HT-29 (cell line): ENCODE measurements around the gene NUP214. TPM values are rescaled to one million over a fixed set of nuclear protein-coding genes. Genes with fewer than 3 reads are reported as not detected.
A peak's percentile ranks its signal among the peaks of the same experiment; 100 is the strongest.
"Not testable (repeated sequence)": the region's sequence is repeated elsewhere in the genome, so short reads cannot be mapped to it uniquely, and the experiment has no call there.

Experiments
- DNase-seq: peaks from one replicate; pipeline ENCODE4 v3.0.0-alpha.2; 2015; ENCODE audit warnings: low spot score
- total RNA-seq: library from RNA; depleted of rRNA; stranded (reverse); fragments of >200 nt; shearing (Covaris generic); gene quantifications from 2 replicates; pipeline ENCODE4 v1.2.3, GENCODE V29; 2014

The NUP214 gene
- total RNA-seq, 1 experiment from 2014 or later = 18.4 TPM

- no peak for DNase-seq
Observed at GRCh38 chr9:131160416-131161112, 35.2 kb downstream of the NUP214 start.

DNA sequence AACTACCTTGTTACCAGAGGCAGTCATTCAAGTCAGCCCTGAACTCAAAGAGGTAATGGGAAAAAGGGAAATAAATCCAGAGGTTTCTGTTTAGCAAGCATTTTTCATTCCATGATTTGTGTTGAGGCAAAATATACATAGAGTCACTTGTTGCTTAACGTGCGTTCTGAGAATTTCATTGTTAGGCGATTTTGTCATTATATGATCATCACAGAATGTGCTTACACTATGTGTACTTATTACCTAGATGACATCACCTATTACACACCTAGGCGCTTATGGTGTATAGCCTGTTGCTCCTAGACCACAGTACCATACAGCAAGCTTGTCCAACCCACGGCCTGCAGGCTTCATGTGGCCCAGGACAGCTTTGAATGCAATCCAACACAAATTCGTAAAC, 36.2 kb downstream of the NUP214 start:
- no peak for DNase-seq

- DNase-seq = no peak
Observed at GRCh38 chr9:131162886-131163285, 37.5 kb downstream of the NUP214 start.

DNA sequence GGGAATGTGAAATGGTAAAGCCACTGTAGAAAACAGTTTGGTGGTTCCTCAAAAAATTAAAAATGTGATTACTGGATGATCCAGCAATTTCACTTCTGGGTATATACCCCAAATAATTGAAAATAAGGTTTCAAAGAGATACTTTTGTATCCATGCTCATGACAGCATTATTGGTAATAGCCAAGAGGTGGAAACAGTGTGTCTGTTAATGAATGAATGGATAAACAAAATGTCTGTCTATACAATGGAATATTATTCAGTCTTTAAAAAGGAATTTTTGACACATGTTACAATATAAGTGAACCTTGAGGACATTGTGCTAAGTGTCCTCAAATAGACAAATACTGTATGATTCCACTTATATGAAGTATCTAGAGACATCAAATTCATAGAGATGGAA, 40.1 kb downstream of the NUP214 start:
- DNase-seq = no peak

GRCh38 chr9:131167146-131167692, 41.8 kb downstream of the NUP214 start:
- no peak for DNase-seq

DNA sequence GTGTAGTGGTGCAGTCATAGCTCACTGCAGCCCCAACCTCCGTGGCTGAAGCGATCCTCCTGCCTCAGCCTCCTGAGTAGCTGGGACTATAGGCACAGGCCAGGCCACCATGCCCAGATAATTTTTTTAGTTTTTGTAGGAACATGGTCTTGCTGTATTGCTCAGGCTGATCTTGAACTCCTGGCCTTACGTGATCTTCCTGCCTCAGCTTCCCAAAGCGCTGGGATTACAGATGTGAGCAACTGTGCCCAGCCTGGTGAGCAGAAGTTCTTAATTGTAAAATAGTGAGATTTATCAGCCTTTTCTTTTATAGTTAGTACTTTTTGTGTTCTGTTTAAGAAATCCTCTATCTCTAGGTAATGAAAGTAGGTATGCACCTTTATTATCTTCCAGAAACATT, 42.5 kb downstream of the NUP214 start:
- DNase-seq = no peak

DNA sequence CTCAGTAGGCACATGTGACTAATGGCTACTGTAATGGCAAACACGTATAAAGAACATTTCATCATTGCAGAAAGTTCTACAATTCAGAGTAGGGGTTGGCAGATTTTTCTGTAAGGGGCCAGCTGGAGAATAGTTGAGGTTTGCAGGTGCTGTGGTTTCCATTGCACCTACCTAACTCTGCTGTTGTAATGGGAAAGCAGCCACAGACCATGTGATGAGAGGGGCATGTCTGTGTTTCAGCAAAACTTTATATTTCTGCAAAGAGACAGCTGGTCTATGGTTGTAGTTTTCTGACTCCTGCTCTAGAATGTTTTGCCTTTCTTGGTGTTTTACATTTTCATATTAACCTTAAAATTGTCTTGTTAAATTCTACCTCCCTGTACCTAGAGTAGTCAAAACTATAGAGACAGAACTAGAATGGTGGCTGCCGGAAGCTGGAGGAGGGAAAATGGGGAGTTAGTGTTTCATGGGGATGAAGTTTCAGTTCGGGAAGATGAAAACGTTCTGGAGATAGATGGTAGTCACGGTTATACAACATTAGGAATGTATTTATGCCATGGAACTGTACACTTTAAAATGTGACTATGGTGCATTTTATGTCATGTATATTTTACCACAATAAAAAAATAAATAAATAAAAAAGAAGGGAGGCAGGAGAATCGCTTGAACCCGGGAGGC, 44.3 kb downstream of the NUP214 start:
- DNase-seq = no peak

DNA sequence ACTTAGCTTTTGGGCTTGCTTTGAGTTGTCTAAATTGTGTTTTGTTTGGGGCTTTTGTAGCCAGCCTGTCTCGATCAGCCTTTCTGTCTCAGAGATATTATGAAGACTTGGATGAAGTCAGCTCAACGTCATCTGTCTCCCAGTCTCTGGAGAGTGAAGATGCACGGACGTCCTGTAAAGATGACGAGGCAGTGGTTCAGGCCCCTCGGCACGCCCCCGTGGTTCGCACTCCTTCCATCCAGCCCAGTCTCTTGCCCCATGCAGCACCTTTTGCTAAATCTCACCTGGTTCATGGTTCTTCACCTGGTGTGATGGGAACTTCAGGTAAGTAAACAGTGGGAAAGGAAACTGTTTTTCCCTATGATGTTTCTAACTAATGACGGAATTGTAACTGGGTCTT, 48.6 kb downstream of the NUP214 start:
- no peak for DNase-seq

DNA sequence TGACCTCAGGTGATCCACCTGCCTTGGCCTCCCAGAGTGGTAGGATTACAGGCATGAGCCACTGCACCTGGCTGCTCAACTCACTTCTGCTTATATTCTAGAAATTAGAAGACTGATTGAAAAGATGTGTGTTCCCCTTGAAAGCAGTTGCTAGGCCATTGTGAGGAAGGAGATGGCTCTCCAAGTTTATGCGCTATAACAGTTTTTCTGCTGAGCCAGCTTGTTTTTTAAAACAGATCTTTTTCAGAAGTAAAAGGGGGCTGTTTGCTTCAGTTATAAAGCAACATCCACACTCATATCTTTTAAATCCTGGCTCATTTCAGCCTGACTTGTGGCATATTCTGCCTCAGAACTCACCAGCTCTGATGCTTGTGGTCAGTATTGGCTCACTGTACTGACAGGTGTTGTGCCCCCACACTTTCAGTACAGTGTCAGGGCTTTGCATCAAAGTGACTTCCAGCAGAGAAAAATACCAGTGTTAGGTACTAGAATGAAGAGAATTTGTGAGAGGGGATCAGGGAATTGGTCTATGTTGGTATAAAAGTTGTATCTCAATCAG, 49.4 kb downstream of the NUP214 start:
- no peak for DNase-seq

DNA sequence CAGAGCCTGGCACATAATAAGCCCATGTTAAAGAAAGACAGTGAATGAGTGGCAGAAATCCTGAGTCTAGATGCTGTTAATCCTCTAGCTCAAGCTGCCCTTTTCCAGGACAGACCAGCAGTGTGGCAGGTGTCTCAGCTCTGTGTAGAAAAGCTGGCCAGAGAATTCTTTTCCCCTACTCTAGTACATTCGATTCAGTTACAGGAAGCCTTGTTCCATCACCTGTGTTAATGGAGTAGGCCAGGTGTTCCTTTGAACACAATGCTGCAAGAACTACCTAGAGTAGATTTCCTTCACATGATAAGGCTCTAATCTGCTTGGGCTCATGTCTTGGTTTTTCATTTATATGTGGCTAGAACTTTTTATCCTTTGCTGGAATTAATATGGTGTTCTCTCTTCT, 52.5 kb downstream of the NUP214 start:
- DNase-seq = no peak

GRCh38 chr9:131178382-131178781, 53.0 kb downstream of the NUP214 start:
- DNase-seq = peak; percentile 77

DNA sequence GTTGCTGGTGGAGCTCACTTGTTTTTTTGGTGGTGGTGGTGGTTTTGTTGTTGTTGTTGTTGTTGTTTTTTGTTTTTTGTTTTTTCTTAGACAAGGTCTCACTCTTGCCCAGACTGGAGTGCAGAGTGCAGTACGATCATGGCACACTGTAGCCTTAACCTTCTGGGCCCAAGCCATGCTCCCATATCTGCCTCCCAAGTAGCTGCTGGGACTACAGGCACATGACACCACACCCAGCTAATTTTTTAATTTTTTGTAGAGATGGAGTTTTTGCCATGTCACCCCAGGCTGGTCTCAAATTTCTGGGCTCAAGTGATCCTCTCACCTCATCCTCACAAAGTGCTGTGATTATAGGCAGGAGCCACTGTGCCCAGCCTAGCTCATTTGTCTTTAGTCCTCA, 53.5 kb downstream of the NUP214 start:
- no peak for DNase-seq

- no peak for DNase-seq
Observed at GRCh38 chr9:131179561-131180219, 54.3 kb downstream of the NUP214 start.

GRCh38 chr9:131180454-131180853, 55.1 kb downstream of the NUP214 start:
- no peak for DNase-seq

DNA sequence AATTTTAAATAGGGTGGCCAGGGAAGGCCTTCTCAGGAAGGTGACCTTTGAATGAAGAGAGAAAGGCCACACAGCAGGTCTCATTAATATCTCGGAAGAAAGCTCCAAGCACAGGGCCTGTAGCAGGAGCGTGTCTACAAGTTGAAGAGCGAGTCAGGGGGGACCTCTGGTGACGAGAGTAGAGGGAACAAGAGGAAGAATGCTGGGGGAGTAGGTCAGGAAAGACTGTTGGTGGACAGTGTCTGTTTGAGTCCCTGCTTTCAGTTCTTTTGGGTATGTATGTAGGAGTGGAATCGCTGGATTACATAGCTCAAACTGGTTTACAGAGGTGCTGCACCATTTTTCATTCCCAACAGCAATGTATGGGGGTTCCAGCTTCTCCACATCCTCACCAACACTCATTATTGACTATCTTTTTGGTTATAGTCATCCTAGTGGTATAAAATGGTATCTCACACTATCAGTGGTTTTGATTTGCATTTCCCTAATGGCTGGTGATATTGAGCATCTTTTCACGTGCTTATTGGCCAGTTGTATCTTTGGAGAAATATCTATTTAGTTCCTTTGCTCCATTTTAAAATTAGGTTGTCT, 55.8 kb downstream of the NUP214 start:
- peak; percentile 31 for DNase-seq

GRCh38 chr9:131185924-131186323, 60.5 kb downstream of the NUP214 start:
- DNase-seq = no peak

- DNase-seq = no peak
Observed at GRCh38 chr9:131186622-131187021, 61.2 kb downstream of the NUP214 start.

DNA sequence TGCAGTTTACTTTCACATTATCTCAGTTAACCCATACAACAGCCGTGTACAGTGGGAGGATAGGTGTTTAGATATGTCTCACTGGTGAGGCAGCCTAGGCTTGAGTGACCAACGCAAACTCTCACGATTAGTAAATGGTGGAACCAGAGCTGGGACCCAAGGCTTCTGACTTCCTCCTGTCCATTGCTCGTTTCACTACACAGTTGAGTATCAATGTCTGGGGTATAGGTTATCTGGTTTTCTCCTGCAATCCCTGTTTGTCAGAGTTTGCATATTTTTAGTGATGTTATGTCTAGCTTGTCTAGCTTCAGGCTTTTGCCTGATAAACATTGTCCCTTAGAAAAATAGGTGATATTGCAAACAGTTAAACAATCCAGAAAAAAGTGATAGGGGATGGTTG, 62.6 kb downstream of the NUP214 start:
- no peak for DNase-seq

DNA sequence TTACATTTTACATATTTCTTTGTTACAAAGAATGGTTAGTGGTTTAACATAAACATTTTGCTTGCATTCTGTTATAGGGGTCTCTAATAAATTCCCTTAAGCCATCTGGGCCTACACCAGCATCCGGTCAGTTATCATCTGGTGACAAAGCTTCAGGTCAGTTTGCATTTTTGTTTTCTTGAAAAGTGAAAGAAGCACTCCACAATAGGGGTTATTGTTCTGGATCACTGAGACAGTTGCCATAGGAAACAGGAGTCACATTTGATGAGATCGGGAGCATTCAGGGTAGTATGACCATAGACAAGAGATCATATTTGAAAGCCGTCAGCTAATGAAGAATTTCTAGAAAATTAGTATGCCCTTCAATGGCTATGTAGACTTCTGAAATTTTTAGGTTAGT, 63.6 kb downstream of the NUP214 start:
- no peak for DNase-seq

DNA sequence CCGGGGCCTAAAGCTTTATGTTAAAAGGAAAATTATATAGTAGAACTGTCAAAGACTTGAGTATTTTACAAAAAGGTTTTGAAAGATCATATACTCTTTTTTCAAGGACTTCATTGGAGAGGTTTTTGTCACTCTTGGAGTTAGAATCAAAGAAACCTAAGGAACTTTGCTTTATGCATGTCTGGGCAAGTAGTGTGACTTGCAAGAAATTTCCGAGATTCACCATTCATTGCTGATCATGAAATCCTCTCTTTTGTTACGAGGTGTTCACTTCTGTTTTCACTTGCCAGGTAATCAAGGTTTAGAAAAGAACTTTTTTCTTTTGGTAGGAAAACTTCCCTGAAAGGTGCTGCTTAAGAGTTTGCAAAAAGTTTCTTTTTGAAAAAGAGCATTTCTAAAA, 64.8 kb downstream of the NUP214 start:
- DNase-seq = no peak

DNA sequence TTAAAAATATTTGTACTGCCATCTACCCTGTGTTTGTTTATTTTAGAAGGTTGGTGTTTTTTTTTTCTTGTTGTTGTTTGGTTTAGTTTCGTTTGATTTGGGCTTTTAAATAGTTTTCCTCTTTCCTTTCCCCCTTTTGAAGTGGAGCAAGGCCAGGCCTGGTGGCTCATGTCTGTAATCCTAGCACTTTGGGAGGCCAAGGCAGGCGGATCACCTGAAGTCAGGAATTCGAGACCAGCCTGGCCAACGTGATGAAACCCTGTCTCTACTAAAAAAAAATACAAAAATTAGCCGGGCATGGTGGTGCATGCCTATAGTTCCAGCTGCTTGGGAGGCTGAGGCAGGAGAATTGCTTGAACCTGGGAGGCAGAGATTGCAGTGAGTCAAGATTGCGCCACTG, 65.6 kb downstream of the NUP214 start:
- not testable (repeated sequence) for DNase-seq

GRCh38 chr9:131191857-131192256, 66.5 kb downstream of the NUP214 start:
- no peak for DNase-seq
